Liver (tissue), 3 donors: ENCODE data around the gene RASIP1.

Experiments
- CTCF ChIP-seq: fragments of 150-350 bp; IDR thresholded peaks from 2 replicates; pipeline ENCODE4 v1.5.1; 2017; ENCODE audit warnings: improper control_type of control experiment, low read depth, low read length; ENCODE audit not compliant: missing input control
- FOXA1 ChIP-seq: IDR thresholded peaks from 2 replicates; pipeline ENCODE4 v1.6.1; 2016; ENCODE audit warnings: antibody characterized with exemption
- JUND ChIP-seq, 2 donors: IDR thresholded peaks; 2 replicates each; pipeline ENCODE4 v1.6.1; 2016; ENCODE audit warnings: antibody characterized with exemption in 2 of 2
- SP1 ChIP-seq: IDR thresholded peaks from 2 replicates; pipeline ENCODE4 v1.6.1; 2018; ENCODE audit warnings: antibody characterized with exemption, mild to moderate bottlenecking
- TAF1 ChIP-seq: conservative IDR thresholded peaks from 2 replicates; pipeline ENCODE4 v1.6.1; 2016; ENCODE audit warnings: antibody characterized with exemption, mild to moderate bottlenecking
- YY1 ChIP-seq: IDR thresholded peaks from 2 replicates; pipeline ENCODE4 v1.6.1; 2016; ENCODE audit warnings: antibody characterized with exemption, mild to moderate bottlenecking
- ZBTB33 ChIP-seq: IDR thresholded peaks from 2 replicates; pipeline ENCODE4 v1.6.1; 2016; ENCODE audit warnings: antibody characterized with exemption
- TF ChIP-seq, protein P1 (sequence below): IDR thresholded peaks from 2 replicates; pipeline ENCODE4 v1.6.1; 2016; ENCODE audit warnings: antibody characterized with exemption
- TF ChIP-seq, protein P2 (sequence below): IDR thresholded peaks from 2 replicates; pipeline ENCODE4 v1.6.1; 2016; ENCODE audit warnings: antibody characterized with exemption, mild to moderate bottlenecking
- donor health status: healthy.
- donor health status: healthy.

DNA sequence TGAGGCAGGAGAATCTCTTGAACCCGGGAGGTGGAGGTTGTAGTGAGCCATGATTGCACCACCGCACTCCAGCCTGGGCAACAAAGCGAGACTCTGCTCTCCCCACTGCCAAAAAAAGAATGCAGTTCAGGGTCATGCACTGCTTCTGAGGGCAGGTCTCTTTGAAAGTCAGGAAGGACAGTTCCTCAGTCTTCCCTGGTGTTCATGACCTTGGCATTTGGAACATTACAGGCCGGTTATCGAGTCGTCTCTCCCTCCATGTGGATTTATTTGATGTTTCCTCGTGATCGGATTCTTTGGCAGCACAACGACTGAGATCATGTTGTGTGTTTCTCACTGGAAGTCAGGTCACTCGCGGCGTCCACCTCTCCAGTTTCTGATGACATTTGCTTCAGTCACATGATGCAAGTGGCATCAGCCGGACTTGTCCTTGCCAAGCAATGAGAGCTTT, 32.1 kb upstream of the RASIP1 start:
- TF ChIP-seq JUND (IDR thresholded peaks at IDR 0.05) = peak; percentile 61 to 95
- peak; percentile 79 for TF ChIP-seq YY1
- TF ChIP-seq, protein P1, sequence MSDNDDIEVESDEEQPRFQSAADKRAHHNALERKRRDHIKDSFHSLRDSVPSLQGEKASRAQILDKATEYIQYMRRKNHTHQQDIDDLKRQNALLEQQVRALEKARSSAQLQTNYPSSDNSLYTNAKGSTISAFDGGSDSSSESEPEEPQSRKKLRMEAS = peak; percentile 95
- no peak for TF ChIP-seq CTCF
- no peak for TF ChIP-seq TAF1
- TF ChIP-seq, protein P2, sequence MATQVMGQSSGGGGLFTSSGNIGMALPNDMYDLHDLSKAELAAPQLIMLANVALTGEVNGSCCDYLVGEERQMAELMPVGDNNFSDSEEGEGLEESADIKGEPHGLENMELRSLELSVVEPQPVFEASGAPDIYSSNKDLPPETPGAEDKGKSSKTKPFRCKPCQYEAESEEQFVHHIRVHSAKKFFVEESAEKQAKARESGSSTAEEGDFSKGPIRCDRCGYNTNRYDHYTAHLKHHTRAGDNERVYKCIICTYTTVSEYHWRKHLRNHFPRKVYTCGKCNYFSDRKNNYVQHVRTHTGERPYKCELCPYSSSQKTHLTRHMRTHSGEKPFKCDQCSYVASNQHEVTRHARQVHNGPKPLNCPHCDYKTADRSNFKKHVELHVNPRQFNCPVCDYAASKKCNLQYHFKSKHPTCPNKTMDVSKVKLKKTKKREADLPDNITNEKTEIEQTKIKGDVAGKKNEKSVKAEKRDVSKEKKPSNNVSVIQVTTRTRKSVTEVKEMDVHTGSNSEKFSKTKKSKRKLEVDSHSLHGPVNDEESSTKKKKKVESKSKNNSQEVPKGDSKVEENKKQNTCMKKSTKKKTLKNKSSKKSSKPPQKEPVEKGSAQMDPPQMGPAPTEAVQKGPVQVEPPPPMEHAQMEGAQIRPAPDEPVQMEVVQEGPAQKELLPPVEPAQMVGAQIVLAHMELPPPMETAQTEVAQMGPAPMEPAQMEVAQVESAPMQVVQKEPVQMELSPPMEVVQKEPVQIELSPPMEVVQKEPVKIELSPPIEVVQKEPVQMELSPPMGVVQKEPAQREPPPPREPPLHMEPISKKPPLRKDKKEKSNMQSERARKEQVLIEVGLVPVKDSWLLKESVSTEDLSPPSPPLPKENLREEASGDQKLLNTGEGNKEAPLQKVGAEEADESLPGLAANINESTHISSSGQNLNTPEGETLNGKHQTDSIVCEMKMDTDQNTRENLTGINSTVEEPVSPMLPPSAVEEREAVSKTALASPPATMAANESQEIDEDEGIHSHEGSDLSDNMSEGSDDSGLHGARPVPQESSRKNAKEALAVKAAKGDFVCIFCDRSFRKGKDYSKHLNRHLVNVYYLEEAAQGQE = peak; percentile 61
- no peak for TF ChIP-seq FOXA1
- peak; percentile 91 for TF ChIP-seq SP1
- peak; percentile 88 for TF ChIP-seq ZBTB33
